H1 (cell line): Measurements from ENCODE around the gene SIK3. TPM values are rescaled to one million over a fixed set of nuclear protein-coding genes. Genes with fewer than 3 reads are reported as not detected.

Source experiments
- CTCF ChIA-PET: fragments of 300-600 bp; sonication (Branson Sonifier 250); formaldehyde crosslinking; loops from one replicate; lab custom pipeline; 2021; ENCODE audit not compliant: partially characterized antibody; lab: Charles Lee
- POLR2A ChIA-PET: fragments of 300-600 bp; sonication (Branson Sonifier 250); formaldehyde crosslinking; loops from one replicate; lab custom pipeline; 2021; ENCODE audit warnings: inconsistent platforms; ENCODE audit not compliant: partially characterized antibody; lab: Charles Lee
- DNase-seq, 2 experiments: peaks; one replicate each; pipeline versions ENCODE4 v3.0.0 to v3.0.0-alpha.2; 2010 to 2022; ENCODE audit warnings: low spot score in 2 of 2, low read depth in 1 of 2, mixed read lengths in 1 of 2
- FAIRE-seq: peaks from 2 replicates; lab custom pipeline; 2011; peaks lifted over from hg19 to GRCh38; lab: Jason Lieb, UNC
- H2AFZ ChIP-seq: 2 replicates; pipeline ENCODE4 v1.8.1; 2012; ENCODE audit warnings: low read length, inconsistent platforms
- H2AK5ac ChIP-seq: 2 replicates; pipeline ENCODE4 v1.6.1; 2013; ENCODE audit warnings: low read depth, low read length
- H2BK120ac ChIP-seq: replicated peaks from 2 replicates; pipeline ENCODE3; 2013; ENCODE audit warnings: low read depth, low read length, inconsistent platforms
- H2BK12ac ChIP-seq: 2 replicates; pipeline ENCODE4 v1.6.1; 2013; ENCODE audit warnings: low read depth, low read length
- H2BK15ac ChIP-seq: 2 replicates; pipeline ENCODE4 v1.6.1; 2013; ENCODE audit warnings: low read length
- H2BK20ac ChIP-seq: 2 replicates; pipeline ENCODE4 v1.6.1; 2013; ENCODE audit warnings: low read length
- H2BK5ac ChIP-seq: 2 replicates; pipeline ENCODE4 v1.6.1; 2013; ENCODE audit warnings: low read depth, low read length
- H3K14ac ChIP-seq: 2 replicates; pipeline ENCODE4 v1.6.1; 2013; ENCODE audit warnings: inconsistent platforms; ENCODE audit not compliant: insufficient read length
- H3K18ac ChIP-seq: 2 replicates; pipeline ENCODE4 v1.6.1; 2013; ENCODE audit warnings: low read length; ENCODE audit errors: extremely low read depth
- H3K23ac ChIP-seq: 2 replicates; pipeline ENCODE4 v1.6.1; 2013; ENCODE audit warnings: inconsistent platforms; ENCODE audit not compliant: insufficient read length
- H3K23me2 ChIP-seq: 2 replicates; pipeline ENCODE4 v1.6.1; 2013; ENCODE audit warnings: low read depth, low read length
- H3K27ac ChIP-seq: 2 replicates; pipeline ENCODE4 v1.6.1; 2011; ENCODE audit warnings: low read depth, low read length, inconsistent platforms
- H3K27me3 ChIP-seq, 4 experiments: replicated peaks in 1 of 4; 1 replicate in 1 of 4; 2 replicates in 3 of 4; pipeline versions ENCODE4 v1.6.1 to v1.8.1; 2011 to 2013; ENCODE audit warnings: low read length in 3 of 4, mild to moderate bottlenecking in 3 of 4, inconsistent platforms in 2 of 4, mixed read lengths in 2 of 4, moderate library complexity in 1 of 4; ENCODE audit not compliant: control insufficient read depth in 3 of 4, insufficient read depth in 3 of 4; ENCODE audit errors: extremely low read depth in 1 of 4
- H3K36me3 ChIP-seq, 4 experiments: 2 replicates each; pipeline versions ENCODE4 v1.6.1 to v1.8.1; 2011 to 2013; ENCODE audit warnings: mild to moderate bottlenecking in 4 of 4, low read length in 3 of 4, moderate library complexity in 2 of 4, control low read depth in 1 of 4, inconsistent platforms in 1 of 4; ENCODE audit not compliant: insufficient read depth in 4 of 4, control insufficient read depth in 2 of 4
- H3K4ac ChIP-seq: replicated peaks from 2 replicates; pipeline ENCODE3; 2013; ENCODE audit warnings: low read length, low read depth, mixed read lengths, inconsistent platforms; ENCODE audit not compliant: insufficient read length
- H3K4me1 ChIP-seq, 4 experiments: replicated peaks in 1 of 4; 1 replicate in 1 of 4; 2 replicates in 3 of 4; pipeline versions ENCODE4 v1.6.1 to v1.8.1; 2011 to 2013; ENCODE audit warnings: low read length in 3 of 4, inconsistent platforms in 2 of 4, mixed read lengths in 1 of 4; ENCODE audit not compliant: insufficient read depth in 4 of 4, control insufficient read depth in 3 of 4
- H3K4me2 ChIP-seq, 2 experiments: 2 replicates each; pipeline versions ENCODE4 v1.6.1 to v1.8.1; 2011 to 2013; ENCODE audit warnings: low read depth in 2 of 2, low read length in 2 of 2, control low read depth in 1 of 2, inconsistent platforms in 1 of 2, mild to moderate bottlenecking in 1 of 2; ENCODE audit not compliant: insufficient read depth in 1 of 2
- H3K4me3 ChIP-seq, 4 experiments: fragments of 200-600, 300-600 bp in 1 of 4; sonication (generic), shearing (Covaris generic), sonication (Bioruptor Twin) in 1 of 4; 2 replicates each; pipeline versions ENCODE4 v1.5.1 to v1.8.1; 2011 to 2016; ENCODE audit warnings: low read length in 4 of 4, low read depth in 3 of 4, control low read depth in 2 of 4, inconsistent platforms in 2 of 4, mild to moderate bottlenecking in 2 of 4, mixed read lengths in 1 of 4, moderate library complexity in 1 of 4; ENCODE audit not compliant: insufficient read depth in 2 of 4; ENCODE audit errors: extremely low read depth in 1 of 4
- H3K56ac ChIP-seq: replicated peaks from 2 replicates; pipeline ENCODE3; 2013; ENCODE audit warnings: low read depth, mild to moderate bottlenecking, mixed read lengths, low read length, inconsistent platforms; ENCODE audit not compliant: insufficient read length
- H3K79me1 ChIP-seq: 2 replicates; pipeline ENCODE4 v1.6.1; 2013; ENCODE audit warnings: low read depth, low read length, control low read depth
- H3K79me2 ChIP-seq, 2 experiments: 2 replicates each; pipeline versions ENCODE4 v1.6.1 to v1.8.1; 2012 to 2013; ENCODE audit warnings: low read length in 2 of 2, mild to moderate bottlenecking in 2 of 2, inconsistent platforms in 1 of 2; ENCODE audit not compliant: insufficient read depth in 2 of 2, control insufficient read depth in 1 of 2
- H3K9ac ChIP-seq, 4 experiments: replicated peaks in 1 of 4; 1 replicate in 1 of 4; 2 replicates in 3 of 4; pipeline versions ENCODE4 v1.6.1 to v1.8.1; 2011 to 2013; ENCODE audit warnings: low read depth in 3 of 4, low read length in 3 of 4, control low read depth in 2 of 4, mild to moderate bottlenecking in 2 of 4, moderate library complexity in 2 of 4, inconsistent platforms in 1 of 4; ENCODE audit errors: extremely low read depth in 1 of 4
- H3K9me3 ChIP-seq, 2 experiments: 2 replicates each; pipeline versions ENCODE4 v1.6.1 to v1.8.1; 2012 to 2013; ENCODE audit warnings: mild to moderate bottlenecking in 2 of 2, moderate library complexity in 2 of 2, control low read depth in 1 of 2, inconsistent platforms in 1 of 2, low read depth in 1 of 2, low read length in 1 of 2, mixed read lengths in 1 of 2; ENCODE audit not compliant: insufficient read depth in 2 of 2
- H4K20me1 ChIP-seq, 2 experiments: replicated peaks in 1 of 2; 2 replicates each; pipeline versions ENCODE3 to v1.8.1; 2011 to 2013; ENCODE audit warnings: inconsistent platforms in 2 of 2, low read length in 2 of 2, mild to moderate bottlenecking in 1 of 2; ENCODE audit not compliant: insufficient read depth in 2 of 2, control insufficient read depth in 1 of 2
- H4K5ac ChIP-seq: 2 replicates; pipeline ENCODE4 v1.6.1; 2013; ENCODE audit warnings: low read length, low read depth, mixed read lengths, inconsistent platforms; ENCODE audit not compliant: insufficient read length
- H4K8ac ChIP-seq: 2 replicates; pipeline ENCODE4 v1.8.0; 2013; ENCODE audit warnings: mild to moderate bottlenecking, moderate library complexity, low read length, inconsistent platforms; ENCODE audit not compliant: insufficient read depth; ENCODE audit errors: extremely low read depth
- H4K91ac ChIP-seq: replicated peaks from 2 replicates; pipeline ENCODE3; 2013; ENCODE audit warnings: low read length, mixed read lengths, inconsistent platforms; ENCODE audit not compliant: insufficient read length
- CHD1 ChIP-seq: IDR thresholded peaks from 2 replicates; pipeline ENCODE4 v1.6.1; 2012; ENCODE audit warnings: low read depth, low read length, improper control_type of control experiment
- CREB1 ChIP-seq: IDR thresholded peaks from 2 replicates; pipeline ENCODE4 v1.6.1; 2012; ENCODE audit warnings: inconsistent platforms
- KDM4A ChIP-seq: IDR thresholded peaks from one replicate; pipeline ENCODE4 v1.7.1; 2012; ENCODE audit warnings: low read depth, mild to moderate bottlenecking, moderate library complexity, low read length, inconsistent platforms; ENCODE audit not compliant: severe bottlenecking
- MAX ChIP-seq: IDR thresholded peaks from 2 replicates; pipeline ENCODE4 v1.6.1; 2012; ENCODE audit warnings: inconsistent platforms
- RAD21 ChIP-seq, 2 experiments: IDR thresholded peaks in 1 of 2; conservative IDR thresholded peaks in 1 of 2; 2 replicates each; pipeline ENCODE4 v1.6.1; 2011; ENCODE audit warnings: low read depth in 2 of 2, low read length in 2 of 2, improper control_type of control experiment in 1 of 2, inconsistent platforms in 1 of 2, mild to moderate bottlenecking in 1 of 2, moderate library complexity in 1 of 2
- SIN3A ChIP-seq, 2 experiments: IDR thresholded peaks in 1 of 2; conservative IDR thresholded peaks in 1 of 2; 2 replicates each; pipeline ENCODE4 v1.6.1; 2011 to 2012; ENCODE audit warnings: low read length in 2 of 2, improper control_type of control experiment in 1 of 2, low read depth in 1 of 2, mild to moderate bottlenecking in 1 of 2
- YY1 ChIP-seq: IDR thresholded peaks from 2 replicates; pipeline ENCODE4 v1.6.1; 2011; ENCODE audit warnings: low read depth, mild to moderate bottlenecking, low read length
- WGBS, 2 experiments: shearing (Covaris generic) in 1 of 2; methylation state at CpG; one replicate each; pipeline versions ENCODE4 v1.1.6 to v1.1.7; 2013 to 2015; ENCODE audit warnings: low lambda C conversion rate in 2 of 2, mixed read lengths in 2 of 2, inconsistent platforms in 1 of 2, low coverage in 1 of 2, missing lambda C conversion rate in 1 of 2; ENCODE audit not compliant: insufficient replicate concordance in 2 of 2, insufficient coverage in 1 of 2, insufficient read length in 1 of 2; ENCODE audit errors: extremely low coverage in 1 of 2, missing lambda C conversion rate in 1 of 2; 5-methylcytosine and 5-hydroxymethylcytosine counted together
- polyA plus RNA-seq, 7 experiments: library from polyadenylated mRNA; depleted of rRNA in 3 of 7; stranded (reverse) in 5 of 7; unstranded in 2 of 7; fragments of >200 nt in 5 of 7; fragments of 200-250 nt in 2 of 7; gene quantifications; 1 replicate in 5 of 7; 2 replicates in 1 of 7; 4 replicates in 1 of 7; pipeline versions ENCODE4 v1.2.1 to v1.2.3, GENCODE V29; 2011 to 2013; ENCODE audit warnings: missing spikeins in 2 of 7, mixed read lengths in 2 of 7
- total RNA-seq: library from RNA; stranded (reverse); fragmentation: NEBNext Ultra II Directional; extraction: Animal tissue kit (Norgen Biotek cat#: 25700); gene quantifications from 2 replicates; pipeline ENCODE4 v1.2.1, GENCODE V29; 2021
- TF ChIP-seq, protein P1 (sequence below), 3 experiments: IDR thresholded peaks; 1 replicate in 2 of 3; 2 replicates in 1 of 3; pipeline versions ENCODE4 v1.5.1 to v1.6.1; 2011; ENCODE audit warnings: low read length in 3 of 3, mild to moderate bottlenecking in 3 of 3, inconsistent platforms in 2 of 3, low read depth in 1 of 3, moderate library complexity in 1 of 3; ENCODE audit not compliant: insufficient read depth in 1 of 3; ENCODE audit errors: control extremely low read depth in 1 of 3

The SIK3 gene
- total and polyA plus RNA-seq, 2 of the 8 experiments (the other 6 are each of a cell fraction or from before 2014, with no cell fraction given) = 19.9 to 32.1 TPM

GRCh38 chr11:116895048-116895757 is 203.0 kb downstream of the SIK3 start:
- H2BK15ac ChIP-seq = no peak overlapping the region
- H3K23me2 ChIP-seq = no peaks in the 10 kb centered on the region
- H3K9me3 ChIP-seq = 0 out of 4 replicates have a peak, but pooled peaks cover 0 to 3% of the 10 kb centered on the region in 2 experiments
- no peak overlapping the region for H2BK12ac ChIP-seq
- H3K4me3 ChIP-seq = no peak overlapping the region
- H4K5ac ChIP-seq = no peak overlapping the region
- no peak overlapping the region for H2AFZ ChIP-seq
- H3K9ac ChIP-seq = no peak overlapping the region
- H3K27ac ChIP-seq = no peak overlapping the region
- DNase-seq (peak; percentile 38 to 70), FAIRE-seq (peak; percentile 42)
- H3K14ac ChIP-seq = no peak overlapping the region
- H3K27me3 ChIP-seq = no peaks in the 10 kb centered on the region
- H2BK120ac ChIP-seq = no peak overlapping the region
- H3K79me1 ChIP-seq = no peaks in the 10 kb centered on the region
- no peak overlapping the region for H4K91ac ChIP-seq
- 56% methylated on average over 11 of the region's 11 CpGs; no CpG with 5 or more reads in 1 of the 2 experiments for WGBS, 2 experiments
- H3K4me2 ChIP-seq = no peak overlapping the region
- H3K4ac ChIP-seq = no peak overlapping the region
- no peaks in the 10 kb centered on the region for H3K79me2 ChIP-seq
- H2BK5ac ChIP-seq = no peak overlapping the region
- H2BK20ac ChIP-seq = no peak overlapping the region
- TF ChIP-seq CREB1 (peak; percentile 31; the same call in 1 of the 2 replicates), KDM4A (no peak), MAX (peak; percentile 38; the same call in 1 of the 2 replicates), SIN3A (conservative IDR thresholded peaks at IDR 0.05 in 1 of 2, IDR thresholded peaks at IDR 0.05 in 1 of 2; ENCODE audit: low read depth in 1 of 2, low read length in 2 of 2) (0 out of 4 replicates have a peak, but pooled peaks of 1 of the 2 experiments have one; percentile 29), YY1 (peak; percentile 63), RAD21 (IDR thresholded peaks at IDR 0.05 in 1 of 2, conservative IDR thresholded peaks at IDR 0.05 in 1 of 2; ENCODE audit: low read depth in 2 of 2, low read length in 2 of 2) (peak; percentile 79), CHD1 (no peak)
- TF ChIP-seq, protein P1, sequence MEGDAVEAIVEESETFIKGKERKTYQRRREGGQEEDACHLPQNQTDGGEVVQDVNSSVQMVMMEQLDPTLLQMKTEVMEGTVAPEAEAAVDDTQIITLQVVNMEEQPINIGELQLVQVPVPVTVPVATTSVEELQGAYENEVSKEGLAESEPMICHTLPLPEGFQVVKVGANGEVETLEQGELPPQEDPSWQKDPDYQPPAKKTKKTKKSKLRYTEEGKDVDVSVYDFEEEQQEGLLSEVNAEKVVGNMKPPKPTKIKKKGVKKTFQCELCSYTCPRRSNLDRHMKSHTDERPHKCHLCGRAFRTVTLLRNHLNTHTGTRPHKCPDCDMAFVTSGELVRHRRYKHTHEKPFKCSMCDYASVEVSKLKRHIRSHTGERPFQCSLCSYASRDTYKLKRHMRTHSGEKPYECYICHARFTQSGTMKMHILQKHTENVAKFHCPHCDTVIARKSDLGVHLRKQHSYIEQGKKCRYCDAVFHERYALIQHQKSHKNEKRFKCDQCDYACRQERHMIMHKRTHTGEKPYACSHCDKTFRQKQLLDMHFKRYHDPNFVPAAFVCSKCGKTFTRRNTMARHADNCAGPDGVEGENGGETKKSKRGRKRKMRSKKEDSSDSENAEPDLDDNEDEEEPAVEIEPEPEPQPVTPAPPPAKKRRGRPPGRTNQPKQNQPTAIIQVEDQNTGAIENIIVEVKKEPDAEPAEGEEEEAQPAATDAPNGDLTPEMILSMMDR (IDR thresholded peaks at IDR 0.05; ENCODE audit: control extremely low read depth in 1 of 3, insufficient read depth in 1 of 3, low read depth in 1 of 3, low read length in 3 of 3) = peak; percentile 63 to 95 (median 91)
- CTCF ChIA-PET = interaction anchor here (0.6 to 3.1 kb wide), 10 partner anchors 8 to 228 kb away, joined by 3 to 15 read pairs (median 3); partner anchors contain the start of gene APOA5
- H3K18ac ChIP-seq = no peak overlapping the region
- no peak overlapping the region for H3K23ac ChIP-seq
- H3K4me1 ChIP-seq = no peaks in the 10 kb centered on the region
- H4K20me1 ChIP-seq = peaks cover 0 to 2% of the 10 kb centered on the region in 2 experiments
- no peak overlapping the region for H3K56ac ChIP-seq
- H2AK5ac ChIP-seq = no peak overlapping the region
- no peak overlapping the region for H4K8ac ChIP-seq
- POLR2A ChIA-PET = interaction anchor here (0.5 kb wide), 1 partner anchor 251 kb away, joined by 3 read pairs; no protein-coding TSS in a partner anchor
- peaks cover 0 to 14% (median 7%) of the 10 kb centered on the region in 4 experiments; a peak in 5 of 8 replicates for H3K36me3 ChIP-seq
